Subcutaneous adipose tissue (tissue), 4 donors: ENCODE measurements around the gene TRIM26. TPM values are rescaled to one million over a fixed set of nuclear protein-coding genes. Genes with fewer than 3 reads are reported as not detected.

ENCODE experiments used
- CTCF ChIP-seq: fragments of 450-650 bp; IDR thresholded peaks from one replicate; pipeline ENCODE4 v1.5.1; 2016; ENCODE audit warnings: low read depth, mild to moderate bottlenecking, control low read depth, antibody characterized with exemption, moderate library complexity
- total RNA-seq, 4 donors: library from RNA; depleted of rRNA; stranded (reverse); fragments of >200 nt; gene quantifications; one replicate each; pipeline ENCODE4 v1.1.0, GENCODE V29; 2016

TRIM26 gene
- total RNA-seq, 4 donors from 2014 or later, result 24.3 to 32.6 (median 28.5) TPM

DNA sequence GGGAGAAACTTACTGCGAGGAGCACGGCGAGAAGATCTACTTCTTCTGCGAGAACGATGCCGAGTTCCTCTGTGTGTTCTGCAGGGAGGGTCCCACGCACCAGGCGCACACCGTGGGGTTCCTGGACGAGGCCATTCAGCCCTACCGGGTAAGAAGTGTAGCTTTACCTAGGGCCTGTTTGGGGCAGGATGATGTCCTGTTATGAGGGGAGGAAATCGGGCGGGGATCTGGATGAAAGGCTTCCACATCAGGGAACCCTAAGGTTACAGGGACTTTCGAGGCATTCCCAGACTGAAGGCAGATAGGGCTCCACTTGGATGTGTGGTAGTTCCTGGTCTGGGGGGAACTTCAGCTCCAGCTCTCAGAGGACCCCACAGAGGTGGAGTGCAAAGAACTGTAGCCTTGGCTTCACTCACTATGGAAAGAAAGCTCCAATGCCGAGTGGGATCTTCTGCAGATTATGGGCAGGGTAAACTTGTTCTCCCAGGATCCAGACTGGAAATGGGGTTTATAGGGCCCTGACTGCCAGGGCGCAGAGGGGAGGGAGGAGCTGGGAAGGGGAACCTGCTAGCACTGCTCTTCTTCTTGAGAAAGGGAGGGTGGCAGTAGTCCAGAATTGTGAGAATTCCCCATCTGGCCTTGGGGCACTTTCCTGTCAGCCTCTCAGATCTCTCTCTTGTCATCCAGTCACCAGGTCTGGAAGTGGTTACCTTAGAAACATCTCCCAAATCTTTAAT is 49.1 kb downstream of the TRIM26 start:
- TF ChIP-seq CTCF, result no peak

DNA sequence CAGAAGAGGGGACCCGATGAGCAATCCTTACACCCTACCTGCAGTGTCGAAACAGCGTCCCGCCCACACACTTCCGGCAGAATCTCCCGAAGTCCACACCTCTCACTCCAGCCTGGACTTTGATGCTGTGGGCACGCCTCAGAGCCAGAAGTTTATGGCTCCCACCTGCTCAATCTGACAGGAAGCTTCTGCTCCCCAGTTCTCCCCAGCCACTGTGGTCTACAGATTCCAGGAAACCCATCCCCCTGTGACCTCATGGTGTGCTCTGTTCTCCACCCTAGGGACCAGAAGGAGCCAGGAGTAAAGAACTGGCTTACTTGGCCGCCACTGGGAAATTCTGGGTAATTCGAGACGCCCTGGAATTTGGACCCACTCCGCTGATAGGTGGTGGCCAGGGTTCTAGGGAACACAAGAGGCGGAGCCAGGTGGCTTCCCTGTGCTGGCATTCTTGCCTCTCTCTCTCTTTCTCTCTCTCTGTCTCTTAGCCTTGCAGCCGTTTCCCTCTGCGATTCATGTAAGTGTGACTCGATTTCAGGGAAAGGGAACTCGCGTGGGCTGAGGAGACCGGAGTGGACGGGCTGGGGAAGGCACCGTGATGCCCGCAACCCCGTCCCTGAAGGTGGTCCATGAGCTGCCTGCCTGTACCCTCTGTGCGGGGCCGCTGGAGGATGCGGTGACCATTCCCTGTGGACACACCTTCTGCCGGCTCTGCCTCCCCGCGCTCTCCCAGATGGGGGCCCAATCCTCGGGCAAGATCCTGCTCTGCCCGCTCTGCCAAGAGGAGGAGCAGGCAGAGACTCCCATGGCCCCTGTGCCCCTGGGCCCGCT is 49.9 kb downstream of the TRIM26 start, which contains the start of gene TRIM15:
TRIM15 (plus strand) TSS at position 457 of the 828 bp plus-strand sequence; CDS start at position 596, 139 bp downstream.
- no peak for TF ChIP-seq CTCF

DNA sequence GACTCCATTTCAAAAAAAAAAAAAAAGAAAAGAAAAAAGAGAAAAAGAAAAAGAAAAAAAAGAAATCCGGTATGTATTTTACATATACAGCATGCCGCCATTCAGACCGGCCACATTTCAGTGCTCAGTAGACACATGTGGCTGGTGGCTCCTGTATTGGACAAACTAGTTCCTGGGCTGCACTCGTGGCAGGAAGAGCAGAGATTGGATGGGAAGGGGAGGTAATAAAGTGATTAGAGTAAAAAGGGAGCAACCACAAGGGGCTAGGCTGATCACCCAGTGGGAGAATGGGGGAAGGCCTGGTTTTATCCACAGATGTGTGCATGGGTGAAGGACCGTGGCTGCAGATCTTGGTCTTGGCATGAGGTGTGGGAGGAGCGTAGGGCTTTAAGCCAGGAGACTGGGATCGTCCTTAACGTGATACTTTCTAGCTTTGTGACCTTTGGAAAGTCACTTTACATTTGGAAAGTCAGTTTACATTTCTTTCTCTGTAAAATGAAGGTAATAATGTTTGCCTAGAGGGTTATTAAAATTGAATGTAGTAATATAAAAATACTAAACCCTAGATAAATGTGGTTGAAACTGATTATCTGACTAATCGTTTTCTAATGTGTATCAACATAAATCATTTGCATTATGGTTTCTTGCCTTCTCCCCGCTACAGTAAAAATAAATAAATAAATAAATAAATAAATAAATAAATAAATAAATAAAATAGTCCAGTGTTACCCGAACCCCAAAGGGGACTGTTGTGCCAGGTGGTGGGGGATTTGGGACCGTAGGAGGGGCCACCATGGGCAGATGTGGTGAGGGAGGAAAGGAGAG is 50.7 kb downstream of the TRIM26 start:
- no peak for TF ChIP-seq CTCF

DNA sequence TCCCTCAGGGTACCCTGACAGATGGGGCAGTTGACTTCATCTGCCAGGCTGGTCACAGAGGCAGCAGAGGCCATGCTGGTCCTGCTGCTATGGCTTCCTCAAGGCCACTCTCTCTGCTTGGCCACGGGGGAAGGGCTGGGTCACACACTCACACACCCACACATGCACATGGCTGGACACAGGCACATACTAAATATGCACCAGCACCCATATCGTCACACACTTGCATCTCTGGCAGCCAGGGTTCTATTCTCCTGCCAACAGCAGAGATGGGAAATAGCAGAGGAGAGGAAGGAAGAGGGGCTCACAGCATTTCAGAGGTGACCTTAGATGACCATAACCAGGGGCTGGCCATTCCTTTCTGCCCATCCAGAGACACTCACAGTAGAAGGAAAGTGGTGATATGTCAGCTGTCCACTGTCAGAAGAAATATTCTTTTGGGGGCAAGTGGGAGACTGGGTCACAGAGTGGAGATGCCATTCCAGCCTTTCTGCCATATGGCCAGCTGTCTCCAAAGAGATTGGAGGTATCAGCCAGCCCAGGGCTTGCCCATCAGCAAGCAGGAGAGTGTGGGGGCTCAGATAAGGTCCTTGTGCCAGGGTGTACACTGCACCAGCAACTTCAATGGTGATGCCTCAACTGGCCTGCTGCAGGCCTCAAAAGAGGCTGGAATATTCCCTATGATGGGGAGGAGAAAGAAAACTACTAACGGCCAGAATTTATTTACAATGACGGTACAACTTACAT is 52.2 kb downstream of the TRIM26 start, which contains the start of gene TRIM10:
TRIM10 (minus strand) TSS at position 427 of the 747 bp plus-strand sequence; CDS start at position 74, 353 bp downstream.
- TF ChIP-seq CTCF, result no peak

GRCh38 chr6:30160008-30160784 is 53.0 kb downstream of the TRIM26 start:
- TF ChIP-seq CTCF, result no peak

DNA sequence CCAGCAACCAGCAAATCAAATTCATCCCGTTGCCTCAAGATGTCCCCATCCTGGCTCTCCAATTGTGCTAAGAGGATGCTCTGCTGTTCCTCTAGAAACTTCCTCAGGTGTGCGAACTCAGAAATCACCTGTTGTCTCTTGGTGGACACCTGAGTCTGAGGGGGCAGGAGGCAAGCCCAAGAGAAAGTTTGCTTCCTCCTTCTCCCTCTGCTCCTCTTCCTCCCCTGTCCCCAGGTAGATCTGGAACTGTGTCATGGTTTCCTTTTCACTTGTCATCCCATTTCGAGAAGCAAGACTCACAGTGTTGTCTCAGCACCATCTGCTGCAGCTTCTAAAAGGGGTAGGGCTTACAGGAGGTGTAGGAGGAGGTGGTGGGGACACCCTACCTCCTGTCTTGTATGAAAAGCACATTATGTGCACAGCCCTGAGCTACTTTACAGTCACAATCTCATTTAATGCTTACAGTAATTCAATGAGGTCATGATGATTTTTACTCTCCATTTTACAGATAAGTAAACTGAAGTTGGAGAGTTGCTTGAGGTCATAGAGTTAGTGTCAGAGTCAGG is 54.6 kb downstream of the TRIM26 start:
- no peak for TF ChIP-seq CTCF
